Measurements from ENCODE around the gene ILF3. TPM values are rescaled to one million over a fixed set of nuclear protein-coding genes. Genes with fewer than 3 reads are reported as not detected.

Gene ILF3
- total RNA-seq, 1 experiment from 2014 or later: 430 TPM

GRCh38 chr19:10712754-10713153 lies 58.6 kb downstream of the ILF3 start:
- Histone ChIP-seq H3K9me2 (ENCODE audit: insufficient read depth) (no peaks in the 10 kb centered on the region), H3K4me1 (ENCODE audit: control insufficient read depth in 1 of 2, insufficient read depth in 2 of 2, low read length in 2 of 2) (peaks cover 4 to 9% of the 10 kb centered on the region in 2 experiments; a peak in 3 of 4 replicates), H3K9ac (ENCODE audit: low read length) (no peak overlapping the region), H3K27ac (ENCODE audit: low read depth, low read length) (no peak overlapping the region), H3K4me3 (replicated peaks in 1 of 2; ENCODE audit: low read depth in 1 of 2, low read length in 2 of 2) (no peak overlapping the region), H2AFZ (ENCODE audit: low read depth, low read length, poor library complexity, severe bottlenecking) (no peak overlapping the region), H3K4me2 (ENCODE audit: low read length) (no peak overlapping the region), H4K20me1 (ENCODE audit: insufficient read depth) (no peaks in the 10 kb centered on the region), H3K9me3 (ENCODE audit: control insufficient read depth in 1 of 2, insufficient read depth in 1 of 2, low read depth in 1 of 2, low read length in 2 of 2) (no peaks in the 10 kb centered on the region), H3K36me3 (ENCODE audit: control insufficient read depth in 1 of 2, insufficient read depth in 2 of 2, low read length in 2 of 2) (peaks cover 0 to 10% of the 10 kb centered on the region in 2 experiments; a peak in 2 of 4 replicates), H3K27me3 (ENCODE audit: insufficient read depth, low read length) (no peaks in the 10 kb centered on the region), H3K79me2 (ENCODE audit: insufficient read depth, low read length) (no peaks in the 10 kb centered on the region)
- DNase-seq (ENCODE audit: low read depth, low spot score): no peak
- ChIA-PET RAD21 (ENCODE audit: low non-redundant PET in 1 of 2, low total read pairs in 2 of 2, uncharacterized antibody in 2 of 2, unreplicated experiment in 2 of 2) (no interaction called here), CTCF (no interaction called here), POLR2A (no interaction called here)
- no TSS peak for BruUV-seq (replicated peaks)
- TF ChIP-seq EZH2phosphoT487 (IDR thresholded peaks at IDR 0.05; ENCODE audit: borderline replicate concordance): no peak
- no peak for TF ChIP-seq RAD21 (IDR thresholded peaks at IDR 0.05; ENCODE audit: low read depth)
- no peak for TF ChIP-seq ELF1 (IDR thresholded peaks at IDR 0.05; ENCODE audit: borderline replicate concordance, low read depth)
- no peak for TF ChIP-seq ZBTB33 (IDR thresholded peaks at IDR 0.05; ENCODE audit: extremely low read depth, insufficient replicate concordance, low read length)
- ATAC-seq: no peak
- intact Hi-C loops (cut with micrococcal nuclease): no loop called here

- H3K9me2 ChIP-seq (ENCODE audit: insufficient read depth): no peaks in the 10 kb centered on the region
- H3K9ac ChIP-seq (ENCODE audit: low read length): no peak overlapping the region
- TF ChIP-seq EZH2 (IDR thresholded peaks at IDR 0.05): no peak
- TF ChIP-seq FOSL1 (IDR thresholded peaks at IDR 0.05; ENCODE audit: low read depth): no peak
- TF ChIP-seq CBX3 (IDR thresholded peaks at IDR 0.05; ENCODE audit: low read depth): no peak
- TF ChIP-seq, protein P1, sequence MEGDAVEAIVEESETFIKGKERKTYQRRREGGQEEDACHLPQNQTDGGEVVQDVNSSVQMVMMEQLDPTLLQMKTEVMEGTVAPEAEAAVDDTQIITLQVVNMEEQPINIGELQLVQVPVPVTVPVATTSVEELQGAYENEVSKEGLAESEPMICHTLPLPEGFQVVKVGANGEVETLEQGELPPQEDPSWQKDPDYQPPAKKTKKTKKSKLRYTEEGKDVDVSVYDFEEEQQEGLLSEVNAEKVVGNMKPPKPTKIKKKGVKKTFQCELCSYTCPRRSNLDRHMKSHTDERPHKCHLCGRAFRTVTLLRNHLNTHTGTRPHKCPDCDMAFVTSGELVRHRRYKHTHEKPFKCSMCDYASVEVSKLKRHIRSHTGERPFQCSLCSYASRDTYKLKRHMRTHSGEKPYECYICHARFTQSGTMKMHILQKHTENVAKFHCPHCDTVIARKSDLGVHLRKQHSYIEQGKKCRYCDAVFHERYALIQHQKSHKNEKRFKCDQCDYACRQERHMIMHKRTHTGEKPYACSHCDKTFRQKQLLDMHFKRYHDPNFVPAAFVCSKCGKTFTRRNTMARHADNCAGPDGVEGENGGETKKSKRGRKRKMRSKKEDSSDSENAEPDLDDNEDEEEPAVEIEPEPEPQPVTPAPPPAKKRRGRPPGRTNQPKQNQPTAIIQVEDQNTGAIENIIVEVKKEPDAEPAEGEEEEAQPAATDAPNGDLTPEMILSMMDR (IDR thresholded peaks at IDR 0.05 in 2 of 3, conservative IDR thresholded peaks at IDR 0.05 in 1 of 3; ENCODE audit: borderline replicate concordance in 1 of 3, insufficient read depth in 1 of 3, low read depth in 2 of 3, low read length in 2 of 3): no peak
- TF ChIP-seq ZBTB33 (IDR thresholded peaks at IDR 0.05; ENCODE audit: extremely low read depth, insufficient replicate concordance, low read length): no peak
- TF ChIP-seq, protein P2, sequence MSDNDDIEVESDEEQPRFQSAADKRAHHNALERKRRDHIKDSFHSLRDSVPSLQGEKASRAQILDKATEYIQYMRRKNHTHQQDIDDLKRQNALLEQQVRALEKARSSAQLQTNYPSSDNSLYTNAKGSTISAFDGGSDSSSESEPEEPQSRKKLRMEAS (IDR thresholded peaks at IDR 0.05): no peak
- no peak for TF ChIP-seq YY1 (IDR thresholded peaks at IDR 0.05; ENCODE audit: extremely low read depth, insufficient replicate concordance, low read depth, low read length)
- no peak for TF ChIP-seq ATF3 (IDR thresholded peaks at IDR 0.05)
- no peak for TF ChIP-seq TCF7L2 (IDR thresholded peaks at IDR 0.05; ENCODE audit: borderline replicate concordance, extremely low read depth, insufficient read depth, insufficient read length)
- H3K36me3 ChIP-seq (ENCODE audit: control insufficient read depth in 1 of 2, insufficient read depth in 2 of 2, low read length in 2 of 2): peaks cover 0 to 10% of the 10 kb centered on the region in 2 experiments; a peak in 2 of 4 replicates
- ChIA-PET RAD21 (ENCODE audit: low non-redundant PET in 1 of 2, low total read pairs in 2 of 2, uncharacterized antibody in 2 of 2, unreplicated experiment in 2 of 2) (no interaction called here), CTCF (no interaction called here), POLR2A (no interaction called here)
- ATAC-seq: no peak
- peaks cover 4 to 9% of the 10 kb centered on the region in 2 experiments; a peak in 3 of 4 replicates for H3K4me1 ChIP-seq (ENCODE audit: control insufficient read depth in 1 of 2, insufficient read depth in 2 of 2, low read length in 2 of 2)
- no peak overlapping the region for H3K4me3 ChIP-seq (replicated peaks in 1 of 2; ENCODE audit: low read depth in 1 of 2, low read length in 2 of 2)
- no peaks in the 10 kb centered on the region for H4K20me1 ChIP-seq (ENCODE audit: insufficient read depth)
- DNase-seq (ENCODE audit: low read depth, low spot score): no peak
- H3K79me2 ChIP-seq (ENCODE audit: insufficient read depth, low read length): peaks cover 4% of the 10 kb centered on the region
- no TSS peak for BruUV-seq (replicated peaks)
- intact Hi-C loops (cut with micrococcal nuclease): no loop called here
- H3K27me3 ChIP-seq (ENCODE audit: insufficient read depth, low read length): no peaks in the 10 kb centered on the region
- no peaks in the 10 kb centered on the region for H3K9me3 ChIP-seq (ENCODE audit: control insufficient read depth in 1 of 2, insufficient read depth in 1 of 2, low read depth in 1 of 2, low read length in 2 of 2)
- no peak overlapping the region for H2AFZ ChIP-seq (ENCODE audit: low read depth, low read length, poor library complexity, severe bottlenecking)
- H3K4me2 ChIP-seq (ENCODE audit: low read length): no peak overlapping the region
- H3K27ac ChIP-seq (ENCODE audit: low read depth, low read length): no peak overlapping the region
Measured at GRCh38 chr19:10713317-10713716, 59.2 kb downstream of the ILF3 start.
